ENCODE measurements around the gene COX4I1. TPM values are rescaled to one million over a fixed set of nuclear protein-coding genes. Genes with fewer than 3 reads are reported as not detected.

COX4I1 gene
- total RNA-seq, 2 experiments from 2014 or later = 493 to 511 TPM

DNA sequence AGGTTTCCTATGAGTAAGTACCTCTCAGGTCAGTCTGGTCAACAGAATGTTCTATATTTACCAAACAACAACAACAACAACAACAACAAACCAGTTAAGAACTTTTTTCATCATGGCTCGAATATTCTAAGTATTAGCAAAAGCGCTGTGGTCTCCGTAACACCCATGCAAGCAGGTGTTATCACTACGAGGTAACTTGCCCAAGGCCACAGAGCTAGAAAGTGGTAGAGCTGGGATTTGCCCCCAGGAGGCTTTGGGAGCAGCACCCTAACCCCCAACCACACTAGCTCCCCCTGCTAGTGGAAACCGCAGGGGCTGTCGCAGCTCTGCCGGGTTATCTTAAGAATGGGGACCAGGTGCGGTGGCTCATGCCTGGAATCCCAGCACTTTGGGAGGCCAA lies 24.7 kb upstream of the COX4I1 start:
- CTCF ChIA-PET = no interaction called here

DNA sequence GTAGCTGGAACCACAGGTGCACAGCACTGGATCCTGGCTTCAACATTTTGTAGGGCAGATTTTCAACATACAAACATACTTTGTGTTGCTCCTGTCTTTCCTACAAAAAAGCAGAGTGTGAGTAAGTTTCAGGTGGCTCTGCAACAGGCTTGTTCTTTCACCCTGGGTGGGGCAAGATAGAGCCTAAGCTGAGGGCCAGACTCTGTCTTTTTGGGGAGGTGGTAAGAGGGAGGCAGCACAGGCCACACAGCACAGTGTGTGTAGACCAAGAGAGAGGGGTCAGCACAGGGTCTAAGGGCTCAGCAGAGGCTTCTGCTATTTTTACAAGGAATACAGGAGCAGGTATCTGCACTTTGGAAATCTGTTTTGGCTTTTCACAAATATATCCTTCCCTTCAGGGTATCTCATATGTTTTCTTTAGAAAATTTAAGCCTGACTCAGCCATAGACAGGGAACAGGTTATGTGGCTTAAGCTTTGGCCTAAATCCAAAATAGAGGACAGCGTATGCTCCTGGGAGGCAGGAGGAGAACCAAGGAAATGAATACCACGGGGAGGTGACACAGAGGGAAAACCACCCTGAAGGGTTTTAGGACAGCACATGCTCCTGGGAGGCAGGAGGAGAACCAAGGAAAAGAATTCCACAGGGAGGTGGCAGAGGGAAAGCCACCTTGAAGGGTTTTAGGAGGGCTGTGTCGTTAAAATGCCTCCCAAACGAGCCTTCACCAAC lies 21.7 kb upstream of the COX4I1 start:
- Mint-ChIP-seq H3K4me1 (ENCODE audit: low read depth) (peaks cover 3% of the 10 kb centered on the region), H3K4me3 (no peak overlapping the region), H3K9me3 (no peaks in the 10 kb centered on the region), H3K27ac (no peak overlapping the region), H3K27me3 (no peaks in the 10 kb centered on the region), H3K36me3 (peaks cover 33% of the 10 kb centered on the region)
- CTCF ChIA-PET = interaction anchor here (1.2 kb wide), 1 partner anchor 44 kb away, joined by 3 read pairs; no protein-coding TSS in a partner anchor
- intact Hi-C loops (cut with micrococcal nuclease) = no loop called here
- POLR2A ChIA-PET = no interaction called here
- DNase-seq = no peak

More for the DNA sequence above, 24.7 kb upstream of the COX4I1 start:
- peaks cover 3% of the 10 kb centered on the region for H3K4me1 Mint-ChIP-seq (ENCODE audit: low read depth)
- H3K27ac Mint-ChIP-seq = no peak overlapping the region
- H3K9me3 Mint-ChIP-seq = no peaks in the 10 kb centered on the region
- no peaks in the 10 kb centered on the region for H3K27me3 Mint-ChIP-seq
- H3K36me3 Mint-ChIP-seq = peaks cover 22% of the 10 kb centered on the region
- intact Hi-C loops (cut with micrococcal nuclease) = no loop called here
- POLR2A ChIA-PET = no interaction called here
- no peak for DNase-seq
- H3K4me3 Mint-ChIP-seq = no peak overlapping the region

DNA sequence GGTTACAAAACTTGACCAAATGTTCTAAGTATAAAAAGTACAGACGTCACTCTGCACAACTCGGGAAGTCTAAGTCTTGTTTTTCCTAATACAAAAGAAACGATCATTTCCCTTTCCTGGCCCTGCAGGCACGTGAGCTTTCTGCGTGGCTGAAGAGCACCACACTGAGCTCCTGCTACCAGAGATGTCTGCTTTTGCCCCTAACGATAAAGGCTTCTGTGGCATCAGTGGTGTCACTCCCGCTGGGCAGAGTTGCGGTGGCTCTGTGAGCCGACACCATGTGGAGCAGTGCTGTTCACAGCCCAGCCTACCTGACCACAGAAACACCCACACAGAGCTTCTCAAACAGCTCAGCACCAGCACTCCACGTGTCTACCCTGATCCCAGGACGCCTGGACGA lies 20.6 kb upstream of the COX4I1 start:
- peaks cover 3% of the 10 kb centered on the region for H3K4me1 Mint-ChIP-seq (ENCODE audit: low read depth)
- ChIA-PET CTCF (interaction anchor here (0.8 kb wide), 1 partner anchor 163 kb away, joined by 3 read pairs; no protein-coding TSS in a partner anchor), POLR2A (no interaction called here)
- H3K27ac Mint-ChIP-seq = no peak overlapping the region
- intact Hi-C loops (cut with micrococcal nuclease) = no loop called here
- peaks cover 35% of the 10 kb centered on the region for H3K36me3 Mint-ChIP-seq
- no peak overlapping the region for H3K4me3 Mint-ChIP-seq
- DNase-seq = peak; percentile 61
- no peaks in the 10 kb centered on the region for H3K9me3 Mint-ChIP-seq
- H3K27me3 Mint-ChIP-seq = no peaks in the 10 kb centered on the region

DNA sequence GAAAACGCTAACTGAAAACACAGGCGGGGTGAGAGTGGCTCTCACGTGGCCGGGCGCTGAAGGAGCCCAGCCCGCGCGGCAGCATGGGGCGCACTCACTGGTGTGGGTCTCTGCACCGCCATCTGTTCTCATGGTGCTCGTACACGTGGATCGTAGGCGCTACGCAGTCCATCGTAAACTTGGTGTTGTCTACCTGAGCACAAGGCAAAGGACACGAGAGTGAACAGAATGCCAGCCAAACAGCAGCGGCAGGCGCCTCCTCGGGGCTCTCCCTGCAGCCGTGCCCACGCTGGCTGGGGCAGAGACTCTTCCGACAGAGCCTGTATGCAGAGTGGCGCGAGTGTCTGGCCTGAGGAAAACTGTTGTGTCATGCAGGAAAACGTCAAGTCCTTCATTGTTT lies 19.2 kb upstream of the COX4I1 start:
- intact Hi-C loops (cut with micrococcal nuclease) = no loop called here

DNA sequence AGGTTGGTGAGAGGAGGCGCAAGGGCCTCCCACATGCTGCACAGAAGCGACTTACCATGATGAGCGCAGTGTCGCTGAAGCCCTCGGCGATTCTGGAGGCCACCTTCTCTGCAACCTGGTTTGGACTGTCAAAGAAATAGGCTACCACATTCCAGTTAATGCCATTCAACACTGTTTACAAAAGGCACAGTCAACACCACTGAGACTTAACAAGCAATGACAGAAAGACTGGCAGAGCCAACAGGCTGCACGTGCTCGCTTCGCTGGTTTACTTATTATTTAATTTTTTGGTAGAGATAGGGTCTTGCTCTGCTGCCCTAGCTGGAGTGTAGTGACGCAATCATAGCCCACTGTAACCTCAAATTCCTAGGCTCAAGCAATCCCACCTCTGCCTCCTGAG lies 18.3 kb upstream of the COX4I1 start:
- no peaks in the 10 kb centered on the region for H3K27me3 Mint-ChIP-seq
- H3K4me1 Mint-ChIP-seq (ENCODE audit: low read depth) = peaks cover 3% of the 10 kb centered on the region
- no peak overlapping the region for H3K27ac Mint-ChIP-seq
- POLR2A ChIA-PET = no interaction called here
- H3K9me3 Mint-ChIP-seq = no peaks in the 10 kb centered on the region
- CTCF ChIA-PET = no interaction called here
- H3K4me3 Mint-ChIP-seq = no peak overlapping the region
- H3K36me3 Mint-ChIP-seq = peaks cover 40% of the 10 kb centered on the region
- intact Hi-C loops (cut with micrococcal nuclease) = no loop called here
- DNase-seq = no peak

More for the DNA sequence above, 19.2 kb upstream of the COX4I1 start:
- H3K9me3 Mint-ChIP-seq = no peaks in the 10 kb centered on the region
- ChIA-PET CTCF (no interaction called here), POLR2A (no interaction called here)
- no peaks in the 10 kb centered on the region for H3K27me3 Mint-ChIP-seq
- H3K27ac Mint-ChIP-seq = no peak overlapping the region
- peaks cover 3% of the 10 kb centered on the region for H3K4me1 Mint-ChIP-seq (ENCODE audit: low read depth)
- H3K36me3 Mint-ChIP-seq = peaks cover 35% of the 10 kb centered on the region
- DNase-seq = no peak
- no peak overlapping the region for H3K4me3 Mint-ChIP-seq

DNA sequence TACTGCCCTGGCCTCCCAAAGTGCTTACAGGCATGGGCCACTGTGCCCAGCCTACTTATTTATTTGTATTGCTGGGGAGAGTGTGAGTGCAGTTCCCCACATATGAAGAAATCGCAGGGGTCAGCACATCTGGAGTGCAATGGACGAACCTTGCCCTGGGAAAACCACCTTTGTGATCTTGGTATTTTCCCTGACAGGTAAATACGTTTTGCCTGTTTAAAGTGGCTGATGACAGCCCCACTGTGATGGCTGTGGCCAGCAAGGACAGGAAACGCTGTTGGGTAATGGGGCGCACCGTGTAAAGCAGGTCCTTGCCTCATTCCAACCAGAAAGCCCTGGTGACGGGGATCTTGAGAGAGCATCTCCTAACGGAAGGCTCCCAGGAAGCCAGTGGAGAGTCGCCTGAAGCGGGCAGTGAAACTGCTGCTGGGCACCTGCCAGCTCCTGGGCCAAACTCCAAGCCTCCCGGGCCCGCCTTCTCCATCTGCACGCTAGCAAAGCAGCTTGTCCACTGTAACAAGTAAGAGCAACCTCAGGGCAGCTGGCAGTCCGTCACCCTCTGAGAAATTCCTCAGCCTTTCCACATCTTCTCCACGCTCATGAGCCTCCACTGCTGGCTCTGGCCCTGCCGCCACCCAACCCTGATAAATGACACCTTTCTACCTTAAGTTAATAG lies 17.7 kb upstream of the COX4I1 start:
- no peak overlapping the region for H3K27ac Mint-ChIP-seq
- peaks cover 3% of the 10 kb centered on the region for H3K4me1 Mint-ChIP-seq (ENCODE audit: low read depth)
- no peaks in the 10 kb centered on the region for H3K27me3 Mint-ChIP-seq
- ChIA-PET CTCF (no interaction called here), POLR2A (no interaction called here)
- DNase-seq = no peak
- H3K36me3 Mint-ChIP-seq = peaks cover 37% of the 10 kb centered on the region
- no peak overlapping the region for H3K4me3 Mint-ChIP-seq
- no peaks in the 10 kb centered on the region for H3K9me3 Mint-ChIP-seq
- intact Hi-C loops (cut with micrococcal nuclease) = no loop called here

DNA sequence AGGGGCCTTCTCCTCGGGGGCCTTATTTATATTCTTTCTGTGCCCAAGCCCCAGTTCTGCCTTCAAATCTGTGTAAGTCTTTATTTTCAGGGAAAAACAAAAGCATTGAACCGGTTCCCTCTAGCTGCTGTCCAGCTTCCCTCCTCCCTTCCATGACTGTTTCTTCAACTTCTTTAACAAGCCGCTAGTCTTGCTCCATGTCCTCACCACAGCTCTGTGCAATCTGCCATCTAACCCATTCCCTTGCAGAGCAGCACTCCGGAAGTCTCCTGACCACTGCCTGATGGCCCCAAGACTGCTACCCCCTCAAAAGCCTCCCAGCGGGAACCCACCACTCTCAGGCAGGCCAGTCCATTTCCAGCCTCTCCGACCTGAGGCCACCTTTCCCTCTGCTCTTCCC lies 17.0 kb upstream of the COX4I1 start:
- ChIA-PET POLR2A (no interaction called here), CTCF (no interaction called here)
- Mint-ChIP-seq H3K9me3 (no peaks in the 10 kb centered on the region), H3K4me1 (ENCODE audit: low read depth) (peaks cover 3% of the 10 kb centered on the region), H3K4me3 (no peak overlapping the region), H3K27ac (no peak overlapping the region), H3K36me3 (peaks cover 39% of the 10 kb centered on the region), H3K27me3 (no peaks in the 10 kb centered on the region)
- no peak for DNase-seq
- intact Hi-C loops (cut with micrococcal nuclease) = no loop called here

DNA sequence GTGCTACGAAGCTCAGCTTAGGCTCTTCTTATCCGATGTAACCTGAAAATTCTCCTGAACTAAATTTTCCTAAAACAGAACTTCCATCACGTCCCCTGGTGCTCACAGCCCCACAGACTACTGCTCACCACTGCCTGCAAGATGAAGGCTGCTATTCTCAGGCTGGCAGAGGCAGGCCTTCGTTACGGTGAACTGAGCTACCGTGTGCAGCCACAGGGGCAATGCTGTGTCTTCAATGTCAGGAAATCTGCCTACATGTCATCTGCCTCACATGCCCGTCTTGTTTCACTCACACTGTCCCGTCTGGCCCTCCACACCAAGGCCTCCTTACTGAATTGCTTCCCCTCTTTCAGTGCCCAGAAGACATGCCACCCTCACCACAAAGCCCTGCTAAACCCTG lies 16.1 kb upstream of the COX4I1 start:
- Mint-ChIP-seq H3K27ac (no peak overlapping the region), H3K36me3 (peaks cover 36% of the 10 kb centered on the region), H3K4me1 (ENCODE audit: low read depth) (peaks cover 3% of the 10 kb centered on the region), H3K27me3 (no peaks in the 10 kb centered on the region), H3K4me3 (no peak overlapping the region), H3K9me3 (no peaks in the 10 kb centered on the region)
- intact Hi-C loops (cut with micrococcal nuclease) = no loop called here
- POLR2A ChIA-PET = no interaction called here
- DNase-seq = no peak
- CTCF ChIA-PET = no interaction called here

DNA sequence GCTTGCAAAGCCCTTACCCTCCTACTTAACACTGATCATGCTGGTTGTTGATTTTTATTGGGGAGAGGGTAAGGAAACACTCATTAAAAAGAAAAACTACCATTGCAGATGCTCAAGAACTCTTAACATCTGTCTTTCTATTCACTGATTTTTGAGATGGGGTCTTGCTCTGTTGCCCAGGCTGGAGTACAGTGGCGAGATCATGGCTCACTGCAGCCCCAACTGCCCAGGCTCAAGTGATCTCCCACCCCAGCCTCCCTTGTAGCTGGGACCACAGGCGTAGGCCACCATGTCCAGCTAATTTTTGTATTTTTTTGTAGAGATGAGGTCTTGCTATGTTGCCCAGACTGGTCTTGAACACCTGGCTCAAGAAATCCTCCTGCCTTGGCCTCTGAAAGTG lies 14.7 kb upstream of the COX4I1 start:
- no peaks in the 10 kb centered on the region for H3K27me3 Mint-ChIP-seq
- POLR2A ChIA-PET = no interaction called here
- peaks cover 3% of the 10 kb centered on the region for H3K4me1 Mint-ChIP-seq (ENCODE audit: low read depth)
- H3K27ac Mint-ChIP-seq = no peak overlapping the region
- CTCF ChIA-PET = no interaction called here
- H3K4me3 Mint-ChIP-seq = no peak overlapping the region
- no peaks in the 10 kb centered on the region for H3K9me3 Mint-ChIP-seq
- intact Hi-C loops (cut with micrococcal nuclease) = no loop called here
- H3K36me3 Mint-ChIP-seq = peaks cover 35% of the 10 kb centered on the region
- no peak for DNase-seq

DNA sequence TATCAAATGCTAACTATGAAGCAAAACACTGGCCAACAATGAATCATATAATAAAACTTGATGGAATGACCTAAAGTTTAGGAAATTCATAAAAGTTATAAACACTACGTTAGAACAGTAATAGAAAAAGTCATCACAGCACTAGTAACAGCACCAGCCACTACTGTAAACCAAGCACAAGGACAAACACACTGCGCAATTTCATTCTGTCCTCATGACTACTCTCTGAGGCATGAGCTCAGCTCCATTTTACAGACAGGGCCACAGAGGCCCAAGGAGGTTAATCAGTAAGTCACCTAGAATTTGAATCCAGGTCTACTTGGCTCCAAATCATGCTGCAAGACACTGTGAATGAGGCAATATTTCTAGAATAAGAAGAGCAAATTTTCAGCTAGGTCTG lies 13.6 kb upstream of the COX4I1 start:
- POLR2A ChIA-PET = no interaction called here
- Mint-ChIP-seq H3K4me1 (ENCODE audit: low read depth) (peaks cover 8% of the 10 kb centered on the region), H3K4me3 (no peak overlapping the region), H3K27me3 (no peaks in the 10 kb centered on the region), H3K9me3 (no peaks in the 10 kb centered on the region), H3K36me3 (peaks cover 24% of the 10 kb centered on the region), H3K27ac (no peak overlapping the region)
- CTCF ChIA-PET = no interaction called here
- intact Hi-C loops (cut with micrococcal nuclease) = no loop called here
- no peak for DNase-seq

DNA sequence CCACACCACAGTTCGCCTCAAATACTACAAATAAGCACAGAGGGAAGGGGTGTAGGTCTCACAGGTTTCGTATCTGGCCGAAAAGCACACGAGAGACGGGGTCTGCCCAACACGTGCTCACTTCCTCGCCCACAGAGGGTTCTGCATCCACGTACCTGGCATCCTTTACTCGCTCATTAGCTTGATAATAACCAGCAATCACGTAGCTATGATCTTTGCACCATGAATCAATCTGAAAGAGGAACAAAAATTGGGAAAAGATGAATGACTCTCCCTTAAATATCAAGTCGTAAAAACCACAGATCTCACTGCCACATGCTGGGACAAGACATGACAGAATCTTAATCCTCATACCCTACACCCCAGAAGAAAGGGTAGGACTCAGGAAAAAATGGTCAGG lies 10.7 kb upstream of the COX4I1 start:
- H3K27ac Mint-ChIP-seq = no peak overlapping the region
- POLR2A ChIA-PET = no interaction called here
- H3K9me3 Mint-ChIP-seq = no peaks in the 10 kb centered on the region
- no peak overlapping the region for H3K4me3 Mint-ChIP-seq
- intact Hi-C loops (cut with micrococcal nuclease) = no loop called here
- peaks cover 40% of the 10 kb centered on the region for H3K36me3 Mint-ChIP-seq
- peaks cover 18% of the 10 kb centered on the region for H3K4me1 Mint-ChIP-seq (ENCODE audit: low read depth)
- DNase-seq = no peak
- H3K27me3 Mint-ChIP-seq = no peaks in the 10 kb centered on the region
- CTCF ChIA-PET = interaction anchor here (1.6 kb wide), 1 partner anchor 71 kb away, joined by 5 read pairs; no protein-coding TSS in a partner anchor

DNA sequence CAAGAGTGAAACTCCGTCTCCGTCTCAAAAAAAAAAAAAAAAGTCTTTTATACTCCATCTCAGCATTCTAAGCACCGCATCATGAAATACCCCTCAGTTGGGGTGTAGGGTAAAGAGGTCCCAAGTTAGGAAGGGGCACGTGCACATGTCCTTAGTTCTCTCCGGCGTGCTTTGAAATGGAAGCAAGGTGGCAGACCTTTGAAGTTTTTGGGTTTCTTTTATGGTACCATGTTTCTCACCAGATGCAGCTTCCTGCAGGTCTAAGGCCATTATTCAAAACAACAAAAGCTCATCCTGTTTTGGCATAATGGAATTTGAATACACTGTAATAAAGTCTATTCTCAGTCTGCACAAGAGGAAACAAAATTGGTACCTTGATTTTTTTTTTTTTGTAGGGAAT lies 9.7 kb upstream of the COX4I1 start:
- intact Hi-C loops (cut with micrococcal nuclease) = no loop called here
- POLR2A ChIA-PET = no interaction called here
- Mint-ChIP-seq H3K27me3 (no peaks in the 10 kb centered on the region), H3K4me1 (ENCODE audit: low read depth) (peaks cover 21% of the 10 kb centered on the region), H3K27ac (no peak overlapping the region), H3K4me3 (no peak overlapping the region), H3K36me3 (peaks cover 41% of the 10 kb centered on the region), H3K9me3 (no peaks in the 10 kb centered on the region)
- DNase-seq = no peak
- CTCF ChIA-PET = interaction anchor here (1.6 kb wide), 1 partner anchor 72 kb away, joined by 5 read pairs; no protein-coding TSS in a partner anchor

All from activated CD4-positive, alpha-beta memory T cell treated with anti-CD3 and anti-CD28 coated beads for 36 hours (primary cell).